Measurements from ENCODE around the gene TRIM17.

GRCh38 chr1:228360533-228361313 lies 55.9 kb downstream of the TRIM17 start:
- TF ChIP-seq CTCF (conservative IDR thresholded peaks at IDR 0.05 in 1 of 2, IDR thresholded peaks at IDR 0.05 in 1 of 2; ENCODE audit: low read depth in 1 of 2, low read length in 2 of 2) (no peak), EZH2 (IDR thresholded peaks at IDR 0.05; ENCODE audit: low read length, missing control alignments) (no peak)
